IMR-90 (cell line): Measurements from ENCODE around the gene SDK1. TPM values are rescaled to one million over a fixed set of nuclear protein-coding genes. Genes with fewer than 3 reads are reported as not detected.

Experiments used
- ATAC-seq: fragments of 200-7000 bp; cut with Tn5 transposase; 2 replicates; pipeline ENCODE4 v1.9.1; 2020; ENCODE audit warnings: low read depth, mild to moderate bottlenecking, moderate library complexity
- BruUV-seq: library from RNA; stranded (reverse); fragments of 400-500 nt; replicated peaks from 2 replicates; lab custom pipeline; 2021; lab: Mats Ljungman, UMichigan
- CTCF ChIA-PET: fragments of 300-600 bp; formaldehyde crosslinking; extraction: SDS; loops from one replicate; lab custom pipeline; 2021; ENCODE audit warnings: antibody characterized with exemption; lab: Yijun Ruan, JAX
- POLR2A ChIA-PET: fragments of 300-600 bp; sonication (Branson Sonifier 250); formaldehyde crosslinking; loops from one replicate; lab custom pipeline; 2022; ENCODE audit warnings: antibody characterized with exemption; ENCODE audit not compliant: unreplicated experiment; lab: Charles Lee
- DNase-seq: peaks from one replicate; pipeline ENCODE4 v3.0.0; 2013
- H2AFZ ChIP-seq: replicated peaks from 2 replicates; pipeline ENCODE3; 2013; ENCODE audit warnings: low read length, mild to moderate bottlenecking; ENCODE audit not compliant: poor library complexity
- H2AK5ac ChIP-seq: 2 replicates; pipeline ENCODE4 v1.6.1; 2013; ENCODE audit warnings: low read depth, low read length, inconsistent platforms
- H2AK9ac ChIP-seq: replicated peaks from 2 replicates; pipeline ENCODE3; 2013; ENCODE audit warnings: mild to moderate bottlenecking, low read depth, low read length, moderate library complexity; ENCODE audit not compliant: poor library complexity
- H2BK120ac ChIP-seq: 2 replicates; pipeline ENCODE4 v1.6.1; 2013; ENCODE audit warnings: low read depth, low read length, inconsistent platforms
- H2BK15ac ChIP-seq: 3 replicates; pipeline ENCODE4 v1.6.1; 2013; ENCODE audit warnings: low read depth, low read length, inconsistent platforms
- H2BK20ac ChIP-seq: 2 replicates; pipeline ENCODE4 v1.6.1; 2013; ENCODE audit warnings: low read depth, mild to moderate bottlenecking, inconsistent platforms, low read length, moderate library complexity
- H2BK5ac ChIP-seq: 2 replicates; pipeline ENCODE4 v1.6.1; 2013; ENCODE audit warnings: mild to moderate bottlenecking, low read depth, low read length, inconsistent platforms; ENCODE audit not compliant: poor library complexity, severe bottlenecking
- H3K14ac ChIP-seq: replicated peaks from 2 replicates; pipeline ENCODE4 v1.6.1; 2013; ENCODE audit warnings: low read depth, low read length, inconsistent platforms
- H3K18ac ChIP-seq: 2 replicates; pipeline ENCODE4 v1.6.1; 2013; ENCODE audit warnings: low read depth, low read length, control low read depth
- H3K23ac ChIP-seq: 2 replicates; pipeline ENCODE4 v1.6.1; 2013; ENCODE audit warnings: low read depth, low read length, inconsistent platforms
- H3K27ac ChIP-seq: 2 replicates; pipeline ENCODE4 v1.5.1; 2013; ENCODE audit warnings: mild to moderate bottlenecking, control low read depth, low read length; ENCODE audit not compliant: insufficient read depth
- H3K27me3 ChIP-seq: 2 replicates; pipeline ENCODE4 v1.6.1; 2013; ENCODE audit warnings: low read length; ENCODE audit not compliant: control insufficient read depth, insufficient read depth
- H3K36me3 ChIP-seq: 2 replicates; pipeline ENCODE4 v1.6.1; 2013; ENCODE audit warnings: low read length, mixed read lengths; ENCODE audit not compliant: control insufficient read depth, insufficient read depth
- H3K4ac ChIP-seq: 2 replicates; pipeline ENCODE4 v1.6.1; 2013; ENCODE audit warnings: low read depth, low read length, inconsistent platforms
- H3K4me1 ChIP-seq: 2 replicates; pipeline ENCODE4 v1.6.1; 2013; ENCODE audit warnings: low read length, mixed read lengths; ENCODE audit not compliant: control insufficient read depth, insufficient read depth
- H3K4me2 ChIP-seq: 2 replicates; pipeline ENCODE4 v1.6.1; 2013; ENCODE audit warnings: low read depth, mild to moderate bottlenecking, control low read depth, low read length, moderate library complexity
- H3K4me3 ChIP-seq: 2 replicates; pipeline ENCODE4 v1.5.1; 2013; ENCODE audit warnings: low read depth, mild to moderate bottlenecking, control low read depth, low read length, moderate library complexity; ENCODE audit not compliant: insufficient read depth
- H3K56ac ChIP-seq: 2 replicates; pipeline ENCODE4 v1.6.1; 2013; ENCODE audit warnings: low read length, inconsistent platforms; ENCODE audit not compliant: insufficient read depth; ENCODE audit errors: extremely low read depth
- H3K79me1 ChIP-seq, 2 experiments: 2 replicates each; pipeline ENCODE4 v1.6.1; 2013; ENCODE audit warnings: low read length in 2 of 2, inconsistent platforms in 1 of 2, low read depth in 1 of 2
- H3K9ac ChIP-seq: 2 replicates; pipeline ENCODE4 v1.6.1; 2013; ENCODE audit warnings: low read depth, low read length, control low read depth
- H3K9me1 ChIP-seq: 2 replicates; pipeline ENCODE4 v1.6.1; 2013; ENCODE audit warnings: low read length, inconsistent platforms; ENCODE audit not compliant: insufficient read depth
- H3K9me3 ChIP-seq: 2 replicates; pipeline ENCODE4 v1.6.1; 2013; ENCODE audit warnings: low read length; ENCODE audit not compliant: control insufficient read depth, insufficient read depth
- H4K20me1 ChIP-seq: 2 replicates; pipeline ENCODE4 v1.6.1; 2013; ENCODE audit warnings: low read length, inconsistent platforms; ENCODE audit not compliant: insufficient read depth
- H4K5ac ChIP-seq: 2 replicates; pipeline ENCODE4 v1.6.1; 2013; ENCODE audit warnings: mild to moderate bottlenecking, low read depth, low read length, control low read depth
- H4K8ac ChIP-seq, 2 experiments: 2 replicates each; pipeline ENCODE4 v1.6.1; 2013; ENCODE audit warnings: low read depth in 2 of 2, low read length in 2 of 2, control low read depth in 1 of 2, inconsistent platforms in 1 of 2
- H4K91ac ChIP-seq: 2 replicates; pipeline ENCODE4 v1.6.1; 2013; ENCODE audit warnings: low read depth, low read length, inconsistent platforms; ENCODE audit not compliant: insufficient read depth
- BHLHE40 ChIP-seq: fragments of 150-350 bp; IDR thresholded peaks from 2 replicates; pipeline ENCODE4 v1.6.1; 2016; ENCODE audit warnings: mild to moderate bottlenecking, low read depth, low read length
- CEBPB ChIP-seq: IDR thresholded peaks from 2 replicates; pipeline ENCODE4 v1.6.1; 2012; ENCODE audit warnings: low read depth, low read length, improper control_type of control experiment
- CHD1 ChIP-seq: IDR thresholded peaks from 2 replicates; pipeline ENCODE4 v1.6.1; 2012; ENCODE audit warnings: low read depth, low read length, improper control_type of control experiment
- FOS ChIP-seq: fragments of 150-350 bp; IDR thresholded peaks from 2 replicates; pipeline ENCODE4 v1.6.1; 2016; ENCODE audit warnings: low read depth, low read length
- MAFK ChIP-seq: IDR thresholded peaks from 2 replicates; pipeline ENCODE4 v1.6.1; 2012; ENCODE audit warnings: low read depth, low read length, improper control_type of control experiment
- MAZ ChIP-seq: IDR thresholded peaks from 2 replicates; pipeline ENCODE4 v1.6.1; 2012; ENCODE audit warnings: low read depth, mild to moderate bottlenecking, low read length, improper control_type of control experiment, moderate library complexity, borderline replicate concordance
- MXI1 ChIP-seq: IDR thresholded peaks from 2 replicates; pipeline ENCODE4 v1.6.1; 2012; ENCODE audit warnings: low read depth, mild to moderate bottlenecking, low read length, moderate library complexity, borderline replicate concordance
- NFE2L2 ChIP-seq: fragments of 150-350 bp; IDR thresholded peaks from 2 replicates; pipeline ENCODE4 v1.6.1; 2016; ENCODE audit warnings: low read depth, mild to moderate bottlenecking, low read length
- POLR2A ChIP-seq: IDR thresholded peaks from 2 replicates; pipeline ENCODE4 v1.6.1; 2012; ENCODE audit warnings: mild to moderate bottlenecking, low read depth, low read length
- RAD21 ChIP-seq: IDR thresholded peaks from 2 replicates; pipeline ENCODE4 v1.6.1; 2012; ENCODE audit warnings: low read length, improper control_type of control experiment
- RCOR1 ChIP-seq: IDR thresholded peaks from 2 replicates; pipeline ENCODE4 v1.6.1; 2012; ENCODE audit warnings: mild to moderate bottlenecking, low read length, improper control_type of control experiment; ENCODE audit not compliant: insufficient replicate concordance
- RFX5 ChIP-seq: IDR thresholded peaks from 2 replicates; pipeline ENCODE4 v1.8.0; 2012; ENCODE audit warnings: low read depth, mild to moderate bottlenecking, low read length, moderate library complexity
- SMC3 ChIP-seq: fragments of 150-350 bp; IDR thresholded peaks from 2 replicates; pipeline ENCODE4 v1.6.1; 2016; ENCODE audit warnings: low read depth, mild to moderate bottlenecking, antibody characterized with exemption, low read length, moderate library complexity
- USF2 ChIP-seq: fragments of 150-350 bp; IDR thresholded peaks from 2 replicates; pipeline ENCODE4 v1.6.1; 2017; ENCODE audit warnings: mild to moderate bottlenecking, antibody characterized with exemption, low read length, low read depth
- WGBS, 2 experiments: methylation state at CpG; one replicate each; pipeline versions ENCODE4 v1.1.5 to v1.1.7; 2013; ENCODE audit warnings: missing lambda C conversion rate in 2 of 2; ENCODE audit not compliant: insufficient read length in 1 of 2; ENCODE audit errors: extremely low coverage in 2 of 2; 5-methylcytosine and 5-hydroxymethylcytosine counted together
- dilution Hi-C: fragments of 300-500 bp; cut with HindIII; formaldehyde crosslinking; loops from one replicate; pipeline ENCODE4 v1.14.3; 2018; ENCODE audit warnings: low sequenced_read_pairs; ENCODE audit not compliant: unreplicated experiment
- in situ Hi-C: fragments of 300-500 bp; cut with MboI; formaldehyde crosslinking; loops from 3 replicates; pipeline ENCODE4 v1.14.3; 2019; ENCODE audit warnings: low sequenced_read_pairs, inconsistent platforms, mixed read lengths
- intact Hi-C: fragments of 100-400 bp; cut with micrococcal nuclease; formaldehyde crosslinking; loops from 2 replicates; pipeline ENCODE4 v1.10.0; 2022
- polyA plus RNA-seq, 3 experiments: library from polyadenylated mRNA; depleted of rRNA; stranded (reverse); fragments of >200 nt; gene quantifications; 2 replicates each; pipeline ENCODE4 v1.2.3, GENCODE V29; 2012; ENCODE audit warnings: low replicate concordance in 1 of 3
- total RNA-seq: library from RNA; depleted of rRNA; stranded (reverse); fragments of >200 nt; gene quantifications from 2 replicates; pipeline ENCODE4 v1.2.3, GENCODE V29; 2012
- TF ChIP-seq, protein P1 (sequence below): fragments of 150-350 bp; IDR thresholded peaks from 2 replicates; pipeline ENCODE4 v1.6.1; 2016; ENCODE audit warnings: low read depth, mild to moderate bottlenecking, low read length, moderate library complexity, borderline replicate concordance
- TF ChIP-seq, protein P2 (sequence below): conservative IDR thresholded peaks from 2 replicates; pipeline ENCODE4 v1.5.1; 2012; ENCODE audit warnings: mild to moderate bottlenecking, low read depth, low read length, improper control_type of control experiment

The SDK1 gene
- total and polyA plus RNA-seq, 2 of the 4 experiments (the other 2 are of a cell fraction), result 1.5 to 1.6 TPM

GRCh38 chr7:3558400-3558799 lies 257.3 kb downstream of the SDK1 start:
- no peak overlapping the region for H2AK9ac ChIP-seq
- H3K18ac ChIP-seq, result no peak overlapping the region
- ChIA-PET CTCF (no interaction called here), POLR2A (no interaction called here)
- no peak overlapping the region for H3K56ac ChIP-seq
- no peak for DNase-seq
- TF ChIP-seq RAD21 (no peak), RCOR1 (no peak), FOS (no peak), MXI1 (no peak), CHD1 (no peak), SMC3 (no peak), MAFK (no peak), BHLHE40 (no peak), CEBPB (no peak), USF2 (no peak), RFX5 (no peak), NFE2L2 (no peak), MAZ (no peak), POLR2A (no peak)
- TF ChIP-seq, protein P1, sequence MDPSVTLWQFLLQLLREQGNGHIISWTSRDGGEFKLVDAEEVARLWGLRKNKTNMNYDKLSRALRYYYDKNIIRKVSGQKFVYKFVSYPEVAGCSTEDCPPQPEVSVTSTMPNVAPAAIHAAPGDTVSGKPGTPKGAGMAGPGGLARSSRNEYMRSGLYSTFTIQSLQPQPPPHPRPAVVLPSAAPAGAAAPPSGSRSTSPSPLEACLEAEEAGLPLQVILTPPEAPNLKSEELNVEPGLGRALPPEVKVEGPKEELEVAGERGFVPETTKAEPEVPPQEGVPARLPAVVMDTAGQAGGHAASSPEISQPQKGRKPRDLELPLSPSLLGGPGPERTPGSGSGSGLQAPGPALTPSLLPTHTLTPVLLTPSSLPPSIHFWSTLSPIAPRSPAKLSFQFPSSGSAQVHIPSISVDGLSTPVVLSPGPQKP, result no peak
- TF ChIP-seq, protein P2, sequence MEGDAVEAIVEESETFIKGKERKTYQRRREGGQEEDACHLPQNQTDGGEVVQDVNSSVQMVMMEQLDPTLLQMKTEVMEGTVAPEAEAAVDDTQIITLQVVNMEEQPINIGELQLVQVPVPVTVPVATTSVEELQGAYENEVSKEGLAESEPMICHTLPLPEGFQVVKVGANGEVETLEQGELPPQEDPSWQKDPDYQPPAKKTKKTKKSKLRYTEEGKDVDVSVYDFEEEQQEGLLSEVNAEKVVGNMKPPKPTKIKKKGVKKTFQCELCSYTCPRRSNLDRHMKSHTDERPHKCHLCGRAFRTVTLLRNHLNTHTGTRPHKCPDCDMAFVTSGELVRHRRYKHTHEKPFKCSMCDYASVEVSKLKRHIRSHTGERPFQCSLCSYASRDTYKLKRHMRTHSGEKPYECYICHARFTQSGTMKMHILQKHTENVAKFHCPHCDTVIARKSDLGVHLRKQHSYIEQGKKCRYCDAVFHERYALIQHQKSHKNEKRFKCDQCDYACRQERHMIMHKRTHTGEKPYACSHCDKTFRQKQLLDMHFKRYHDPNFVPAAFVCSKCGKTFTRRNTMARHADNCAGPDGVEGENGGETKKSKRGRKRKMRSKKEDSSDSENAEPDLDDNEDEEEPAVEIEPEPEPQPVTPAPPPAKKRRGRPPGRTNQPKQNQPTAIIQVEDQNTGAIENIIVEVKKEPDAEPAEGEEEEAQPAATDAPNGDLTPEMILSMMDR, result no peak
- H2AK5ac ChIP-seq, result no peak overlapping the region
- no peak overlapping the region for H4K91ac ChIP-seq
- no peaks in the 10 kb centered on the region for H3K9me3 ChIP-seq
- H3K27me3 ChIP-seq, result no peaks in the 10 kb centered on the region
- H3K14ac ChIP-seq, result no peak overlapping the region
- in situ Hi-C loops (no loop called here), dilution Hi-C loops (no loop called here), intact Hi-C loops (no loop called here)
- H2BK20ac ChIP-seq, result no peak overlapping the region
- no peak overlapping the region for H2BK15ac ChIP-seq
- no peaks in the 10 kb centered on the region for H3K9me1 ChIP-seq
- peak; percentile 40; the same call in 1 of the 2 replicates for ATAC-seq
- H3K27ac ChIP-seq, result no peak overlapping the region
- H2BK120ac ChIP-seq, result no peak overlapping the region
- H3K23ac ChIP-seq, result no peak overlapping the region
- no peak overlapping the region for H4K5ac ChIP-seq
- no peaks in the 10 kb centered on the region for H3K36me3 ChIP-seq
- no peak overlapping the region for H3K4ac ChIP-seq
- no peak overlapping the region for H2AFZ ChIP-seq
- no TSS peak for BruUV-seq
- no peaks in the 10 kb centered on the region for H4K20me1 ChIP-seq
- H3K79me1 ChIP-seq, result no peaks in the 10 kb centered on the region
- no peak overlapping the region for H4K8ac ChIP-seq
- H3K4me2 ChIP-seq, result no peak overlapping the region
- no peak overlapping the region for H3K9ac ChIP-seq
- H2BK5ac ChIP-seq, result no peak overlapping the region
- WGBS, 2 experiments, result no CpG with 5 or more reads among the region's 2 CpGs
- H3K4me3 ChIP-seq, result no peak overlapping the region
- no peaks in the 10 kb centered on the region for H3K4me1 ChIP-seq
